Esophagus squamous epithelium (tissue), 4 donors: ENCODE data around the gene GNPDA1.

Experiments used
- POLR2A ChIP-seq, 4 donors: fragments of 450-650 bp; IDR thresholded peaks; one replicate each; pipeline ENCODE4 v1.6.1; 2017; ENCODE audit warnings: antibody characterized with exemption in 4 of 4, mild to moderate bottlenecking in 4 of 4, moderate library complexity in 3 of 4
- TF ChIP-seq, protein P1 (sequence below), 6 experiments: fragments of 450-650 bp in 4 of 6; fragments of 200-600 bp in 2 of 6; sonication (generic) in 2 of 6; IDR thresholded peaks; one replicate each; pipeline ENCODE4 v1.5.1; 2016 to 2019; ENCODE audit warnings: antibody characterized with exemption in 6 of 6, mild to moderate bottlenecking in 4 of 6, moderate library complexity in 4 of 6

GRCh38 chr5:142015781-142016533 lies 3.1 kb upstream of the GNPDA1 start:
- no peak for TF ChIP-seq POLR2A (IDR thresholded peaks at IDR 0.05)
- TF ChIP-seq, protein P1, sequence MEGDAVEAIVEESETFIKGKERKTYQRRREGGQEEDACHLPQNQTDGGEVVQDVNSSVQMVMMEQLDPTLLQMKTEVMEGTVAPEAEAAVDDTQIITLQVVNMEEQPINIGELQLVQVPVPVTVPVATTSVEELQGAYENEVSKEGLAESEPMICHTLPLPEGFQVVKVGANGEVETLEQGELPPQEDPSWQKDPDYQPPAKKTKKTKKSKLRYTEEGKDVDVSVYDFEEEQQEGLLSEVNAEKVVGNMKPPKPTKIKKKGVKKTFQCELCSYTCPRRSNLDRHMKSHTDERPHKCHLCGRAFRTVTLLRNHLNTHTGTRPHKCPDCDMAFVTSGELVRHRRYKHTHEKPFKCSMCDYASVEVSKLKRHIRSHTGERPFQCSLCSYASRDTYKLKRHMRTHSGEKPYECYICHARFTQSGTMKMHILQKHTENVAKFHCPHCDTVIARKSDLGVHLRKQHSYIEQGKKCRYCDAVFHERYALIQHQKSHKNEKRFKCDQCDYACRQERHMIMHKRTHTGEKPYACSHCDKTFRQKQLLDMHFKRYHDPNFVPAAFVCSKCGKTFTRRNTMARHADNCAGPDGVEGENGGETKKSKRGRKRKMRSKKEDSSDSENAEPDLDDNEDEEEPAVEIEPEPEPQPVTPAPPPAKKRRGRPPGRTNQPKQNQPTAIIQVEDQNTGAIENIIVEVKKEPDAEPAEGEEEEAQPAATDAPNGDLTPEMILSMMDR (IDR thresholded peaks at IDR 0.05): no peak
